Keratinocyte (primary cell): ENCODE results near the gene APOBEC3F. TPM values are rescaled to one million over a fixed set of nuclear protein-coding genes. Genes with fewer than 3 reads are reported as not detected.
"Not testable (repeated sequence)": the region's sequence is repeated elsewhere in the genome, so short reads cannot be mapped to it uniquely, and the experiment has no call there.

Experiments used
- DNase-seq: peaks from one replicate; pipeline ENCODE4 v3.0.0-alpha.2; 2011; ENCODE audit warnings: low read depth, missing footprints, low spot score
- FAIRE-seq: peaks from 2 replicates; lab custom pipeline; 2011; peaks lifted over from hg19 to GRCh38; lab: Jason Lieb, UNC
- H2AFZ ChIP-seq: 2 replicates; pipeline ENCODE4 v1.6.0; 2012; ENCODE audit warnings: low read length, control low read depth, inconsistent platforms; ENCODE audit not compliant: control insufficient read depth
- H3K27ac ChIP-seq: 2 replicates; pipeline ENCODE4 v1.5.1; 2011; ENCODE audit warnings: low read length; ENCODE audit not compliant: control insufficient read depth, insufficient read depth
- H3K27me3 ChIP-seq: 3 replicates; pipeline ENCODE4 v1.6.0; 2011; ENCODE audit warnings: low read length; ENCODE audit not compliant: control insufficient read depth, insufficient read depth; ENCODE audit errors: extremely low read depth
- H3K36me3 ChIP-seq, 2 experiments: 2 replicates in 1 of 2; 3 replicates in 1 of 2; pipeline ENCODE4 v1.5.1; 2011; ENCODE audit warnings: low read length in 2 of 2, mild to moderate bottlenecking in 1 of 2; ENCODE audit not compliant: control insufficient read depth in 2 of 2, insufficient read depth in 2 of 2; ENCODE audit errors: extremely low read depth in 1 of 2
- H3K4me1 ChIP-seq: 3 replicates; pipeline ENCODE4 v1.5.1; 2011; ENCODE audit warnings: low read length; ENCODE audit not compliant: control insufficient read depth, insufficient read depth; ENCODE audit errors: extremely low read depth
- H3K4me2 ChIP-seq: 3 replicates; pipeline ENCODE4 v1.6.0; 2011; ENCODE audit warnings: low read depth, low read length; ENCODE audit not compliant: control insufficient read depth, insufficient read depth; ENCODE audit errors: extremely low read depth
- H3K4me3 ChIP-seq, 3 experiments: fragments of 200-600 bp in 1 of 3; sonication (generic) in 1 of 3; 2 replicates in 2 of 3; 3 replicates in 1 of 3; pipeline ENCODE4 v1.5.1; 2011 to 2016; ENCODE audit warnings: low read length in 3 of 3, mild to moderate bottlenecking in 3 of 3, control low read depth in 2 of 3, inconsistent platforms in 1 of 3, low read depth in 1 of 3, mixed read lengths in 1 of 3, mixed run types in 1 of 3, moderate library complexity in 1 of 3; ENCODE audit not compliant: control insufficient read depth in 2 of 3, insufficient read depth in 2 of 3; ENCODE audit errors: extremely low read depth in 1 of 3
- H3K79me2 ChIP-seq: 2 replicates; pipeline ENCODE4 v1.6.0; 2012; ENCODE audit warnings: low read length; ENCODE audit not compliant: control insufficient read depth, insufficient read depth
- H3K9ac ChIP-seq: 3 replicates; pipeline ENCODE4 v1.6.0; 2011; ENCODE audit warnings: low read length; ENCODE audit not compliant: control insufficient read depth, insufficient read depth; ENCODE audit errors: extremely low read depth
- H3K9me1 ChIP-seq: 3 replicates; pipeline ENCODE4 v1.6.0; 2011; ENCODE audit warnings: low read length; ENCODE audit not compliant: control insufficient read depth, insufficient read depth; ENCODE audit errors: extremely low read depth
- H3K9me3 ChIP-seq: 2 replicates; pipeline ENCODE4 v1.5.1; 2012; ENCODE audit warnings: low read depth, low read length; ENCODE audit not compliant: control insufficient read depth
- H4K20me1 ChIP-seq: 3 replicates; pipeline ENCODE4 v1.6.0; 2011; ENCODE audit warnings: low read length; ENCODE audit not compliant: control insufficient read depth, insufficient read depth; ENCODE audit errors: extremely low read depth
- CTCF ChIP-seq, 3 experiments: IDR thresholded peaks in 1 of 3; conservative IDR thresholded peaks in 1 of 3; optimal IDR thresholded peaks in 1 of 3; 2 replicates in 2 of 3; 3 replicates in 1 of 3; pipeline versions ENCODE3 to v1.5.1; 2011; ENCODE audit warnings: low read length in 3 of 3, mild to moderate bottlenecking in 3 of 3, moderate library complexity in 2 of 3, control low read depth in 1 of 3, inconsistent platforms in 1 of 3; ENCODE audit not compliant: insufficient read depth in 2 of 3; ENCODE audit errors: extremely low read depth in 1 of 3
- EZH2 ChIP-seq: IDR thresholded peaks from one replicate; pipeline ENCODE4 v1.6.1; 2012; ENCODE audit warnings: inconsistent platforms, mild to moderate bottlenecking, low read length, moderate library complexity
- dilution Hi-C: fragments of 300-500 bp; cut with MboI; formaldehyde crosslinking; loops from one replicate; pipeline ENCODE4 v1.7.0; 2020; ENCODE audit warnings: low sequenced_read_pairs; ENCODE audit not compliant: extremely low pct_ligation_motif_present
- polyA plus RNA-seq, 5 experiments: library from polyadenylated mRNA; depleted of rRNA in 3 of 5; stranded (reverse) in 3 of 5; stranded (forward) in 1 of 5; unstranded in 1 of 5; fragments of >200 nt; gene quantifications; 1 replicate in 1 of 5; 2 replicates in 3 of 5; 3 replicates in 1 of 5; pipeline versions ENCODE4 v1.2.1 to v1.2.3, GENCODE V29; 2011 to 2012; ENCODE audit warnings: missing spikeins in 2 of 5, low read depth in 1 of 5, low replicate concordance in 1 of 5

APOBEC3F gene
- polyA plus RNA-seq, 1 donor (not counting 4 experiments of a cell fraction or from before 2014, with no cell fraction given): 7.9 TPM

GRCh38 chr22:39039306-39040126, 1.1 kb upstream of the APOBEC3F start:
- DNase-seq (no peak), FAIRE-seq (no peak)
- H3K36me3 ChIP-seq: peaks cover 0 to 1% of the 10 kb centered on the region in 2 experiments
- H3K4me1 ChIP-seq: peaks cover 3% of the 10 kb centered on the region
- H3K4me3 ChIP-seq: no peak overlapping the region
- no peaks in the 10 kb centered on the region for H3K9me3 ChIP-seq
- H3K9me1 ChIP-seq: no peaks in the 10 kb centered on the region
- H3K9ac ChIP-seq: no peak overlapping the region
- H3K27ac ChIP-seq: no peak overlapping the region
- no peak overlapping the region for H3K4me2 ChIP-seq
- H3K79me2 ChIP-seq: peaks cover 7% of the 10 kb centered on the region
- H3K27me3 ChIP-seq: no peaks in the 10 kb centered on the region
- H2AFZ ChIP-seq: no peak overlapping the region
- TF ChIP-seq EZH2 (no peak), CTCF (optimal IDR thresholded peaks at IDR 0.05 in 1 of 3, IDR thresholded peaks at IDR 0.05 in 1 of 3, conservative IDR thresholded peaks at IDR 0.05 in 1 of 3; ENCODE audit: extremely low read depth in 1 of 3, insufficient read depth in 2 of 3, low read length in 3 of 3) (no peak)
- no peaks in the 10 kb centered on the region for H4K20me1 ChIP-seq
- dilution Hi-C loops: no loop called here

DNA sequence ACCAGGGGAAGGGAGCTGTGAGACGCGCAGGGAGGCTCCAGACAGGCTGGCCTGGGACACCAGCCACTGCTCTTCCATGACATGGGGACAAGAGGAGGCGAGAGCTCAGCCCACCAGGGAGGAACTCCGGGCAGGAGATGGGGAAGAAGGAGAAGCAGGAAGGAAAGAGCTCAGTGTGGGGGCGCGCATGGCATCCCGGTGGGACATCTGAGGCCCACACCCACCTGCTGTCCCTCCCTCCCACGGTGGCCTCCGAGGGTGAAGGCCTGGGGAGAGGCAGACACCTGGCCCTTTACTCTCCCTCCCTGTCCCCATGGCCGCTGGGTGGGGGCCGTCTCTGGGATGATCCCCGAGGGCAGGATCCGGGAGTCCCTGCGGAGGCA, 518 bp upstream of the APOBEC3F start:
- H2AFZ ChIP-seq, DNase-seq, H4K20me1 ChIP-seq, H3K27me3 ChIP-seq, H3K79me2 ChIP-seq, H3K4me2 ChIP-seq, dilution Hi-C loops, H3K4me1 ChIP-seq, FAIRE-seq, H3K36me3 ChIP-seq, H3K4me3 ChIP-seq, H3K9ac ChIP-seq, H3K9me3 ChIP-seq, H3K27ac ChIP-seq, H3K9me1 ChIP-seq: not testable (repeated sequence)
